T-helper 2 cell treated with Interferon-gamma antibody and Interleukin-4, amounts not matched to agents 100 ng/mL and 5 ng/mL, for 36 hours (primary cell): ENCODE data around the gene KRTDAP. TPM values are rescaled to one million over a fixed set of nuclear protein-coding genes. Genes with fewer than 3 reads are reported as not detected.

ENCODE experiments used
- intact Hi-C: fragments of 100-400 bp; cut with micrococcal nuclease; formaldehyde crosslinking; loops from one replicate; pipeline ENCODE4 v1.15.1; 2023
- total RNA-seq: library from RNA; stranded (reverse); gene quantifications from 2 replicates; pipeline ENCODE4 v1.2.3, GENCODE V29; 2022

Gene KRTDAP
- total RNA-seq, 1 donor from 2014 or later: not detected

DNA sequence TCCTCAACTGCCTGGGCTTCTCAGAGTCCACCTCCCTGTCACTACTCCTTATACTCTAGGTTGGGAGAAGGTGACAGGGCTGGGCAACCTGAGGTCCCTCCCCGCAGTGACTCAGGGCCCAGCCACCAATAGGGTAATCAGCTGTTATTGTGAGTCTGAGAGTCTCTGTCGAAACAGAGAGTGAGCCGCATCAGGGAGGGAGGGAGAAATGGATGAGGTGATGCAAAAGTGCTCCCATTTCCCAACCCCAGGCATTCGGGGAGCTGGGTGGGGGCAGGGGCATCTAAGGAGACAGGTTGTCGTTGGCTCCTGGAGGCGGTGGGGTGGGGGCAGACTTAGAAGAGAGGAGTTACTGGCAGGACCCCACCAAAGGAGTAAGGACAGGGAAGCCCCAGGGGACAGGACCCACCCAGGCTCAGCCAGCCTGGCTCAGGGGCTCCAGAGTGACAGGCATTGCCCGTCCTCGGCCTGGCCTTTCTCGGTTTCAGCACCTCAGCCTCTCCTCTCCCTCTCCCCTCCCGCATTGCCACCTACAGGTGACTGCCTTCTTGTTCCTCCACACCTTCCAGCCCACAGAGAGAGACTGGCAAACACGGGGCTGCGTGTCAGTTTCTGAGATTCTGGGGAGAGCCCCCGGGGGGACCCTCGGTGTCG is 23.5 kb upstream of the KRTDAP start, which contains the start of gene DMKN:
Gene DMKN (minus strand): TSS at position 22 of the 654 bp plus-strand sequence. CDS start 174 bp downstream, outside the sequence.
- intact Hi-C loops: no loop called here

DNA sequence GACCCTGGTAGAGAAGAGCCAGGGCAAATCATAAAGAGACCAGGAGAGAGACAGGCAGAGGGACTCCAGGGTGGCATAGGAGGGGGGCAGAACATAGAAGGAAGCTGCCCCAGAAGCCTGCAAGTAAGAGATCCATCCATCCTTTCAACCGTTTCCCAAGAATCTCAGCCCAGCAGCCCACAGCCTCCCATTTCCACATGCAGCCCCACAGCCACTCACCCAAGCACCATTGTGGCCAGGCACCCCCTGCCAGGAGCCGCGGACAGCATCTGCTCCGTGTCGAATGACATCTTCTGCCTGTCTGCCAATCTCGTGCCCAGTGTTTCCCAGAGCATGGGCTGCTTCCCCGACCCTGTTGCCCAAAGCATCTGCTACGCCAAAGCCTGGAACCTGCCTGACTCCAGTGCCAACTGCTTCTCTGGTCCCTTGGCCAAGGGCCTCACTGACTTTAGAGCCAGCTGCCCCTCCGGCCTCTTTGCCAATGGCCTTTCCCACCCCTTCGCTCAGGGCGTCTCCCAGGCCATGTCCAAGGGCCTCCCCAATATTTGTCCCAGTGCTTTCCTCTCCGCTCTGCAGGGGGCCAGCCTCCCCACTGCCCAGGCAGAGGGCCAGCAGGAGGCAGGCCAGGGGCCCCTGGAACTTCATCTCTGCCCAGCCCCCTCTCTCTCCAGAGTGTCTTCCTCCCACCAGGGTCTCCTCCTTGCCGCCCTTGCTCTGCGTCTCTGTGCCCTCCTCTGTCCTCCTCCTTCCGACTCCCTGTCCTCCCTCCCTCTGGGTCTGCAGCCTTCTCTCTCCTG is 22.8 kb upstream of the KRTDAP start:
- intact Hi-C loops: no loop called here

DNA sequence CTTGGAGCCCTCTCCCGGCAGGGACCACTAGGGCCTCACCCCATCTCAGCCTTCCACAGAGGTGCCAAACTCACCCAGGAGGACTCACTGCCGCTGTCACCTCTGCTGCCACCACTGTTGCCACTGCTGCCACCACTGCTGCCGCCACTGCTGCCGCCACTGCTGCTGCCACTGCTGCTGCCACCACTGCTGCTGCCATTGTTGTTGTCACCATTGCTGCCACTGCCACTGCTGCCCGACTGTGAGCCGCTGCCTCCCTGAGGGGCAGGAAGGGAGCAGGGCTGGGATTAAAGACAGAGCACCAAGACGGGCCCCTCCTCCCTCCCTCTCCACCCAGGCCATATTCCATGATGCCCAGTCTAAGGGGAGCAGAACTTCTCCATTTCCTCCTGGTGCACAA is 21.1 kb upstream of the KRTDAP start:
- intact Hi-C loops: no loop called here

DNA sequence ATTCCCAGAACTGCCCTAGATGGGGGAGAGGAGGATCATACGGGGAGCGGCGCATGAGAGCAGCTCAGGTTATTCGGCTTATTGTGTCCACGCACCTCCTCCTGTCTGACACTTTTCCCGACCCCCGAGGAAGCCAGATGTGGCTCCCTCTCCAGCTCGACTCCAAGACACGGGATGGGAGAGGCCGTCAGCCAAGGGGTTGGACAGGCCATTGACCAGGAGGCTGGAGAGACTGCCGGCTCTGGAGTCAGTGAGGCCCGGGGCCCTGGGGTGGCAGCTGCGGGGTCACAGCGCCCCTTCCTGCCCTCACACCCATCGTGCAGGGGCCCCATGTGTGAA is 20.3 kb upstream of the KRTDAP start:
- intact Hi-C loops: loop anchor here (1.0 kb wide), 1 partner anchor 82 kb away; no protein-coding TSS in a partner anchor

DNA sequence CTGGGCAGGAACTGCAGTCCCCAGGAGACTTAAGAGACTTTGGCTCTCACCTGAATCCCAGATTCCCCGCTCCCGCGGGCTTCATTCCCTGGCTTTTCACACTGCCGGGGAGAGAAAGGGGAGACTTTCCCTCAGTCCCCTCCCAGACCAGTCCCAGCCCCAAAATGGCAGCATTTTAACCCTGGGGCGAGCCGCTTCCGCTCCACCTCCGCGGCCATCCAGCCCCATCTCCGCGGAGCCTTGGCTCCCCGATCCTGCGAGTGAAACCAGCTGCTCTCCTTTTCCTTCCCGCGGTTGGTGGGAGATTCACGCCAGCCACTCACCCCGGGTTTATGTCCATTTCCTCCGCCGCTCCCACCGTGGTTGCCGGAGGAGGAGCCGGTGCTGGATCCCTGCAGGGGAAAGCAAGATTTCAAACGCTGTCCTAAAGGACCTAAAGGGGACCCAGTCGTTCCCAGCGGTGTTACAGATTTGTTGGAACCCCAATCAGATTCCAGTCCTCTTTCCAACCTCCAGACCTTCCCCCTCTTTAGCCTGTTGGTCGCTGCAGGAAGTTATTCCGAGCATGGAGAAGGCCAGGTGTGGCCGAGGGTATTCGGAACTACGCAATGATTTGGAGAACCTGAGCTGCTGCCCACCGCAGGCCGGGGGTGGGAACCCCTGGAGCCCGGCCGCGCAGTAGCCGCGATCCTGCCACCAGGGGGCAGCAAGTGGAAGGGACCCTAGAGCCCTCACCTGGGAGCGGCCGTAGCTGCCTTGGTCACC is 19.8 kb upstream of the KRTDAP start:
- intact Hi-C loops: loop anchor here (1.0 kb wide), 1 partner anchor 82 kb away; no protein-coding TSS in a partner anchor

DNA sequence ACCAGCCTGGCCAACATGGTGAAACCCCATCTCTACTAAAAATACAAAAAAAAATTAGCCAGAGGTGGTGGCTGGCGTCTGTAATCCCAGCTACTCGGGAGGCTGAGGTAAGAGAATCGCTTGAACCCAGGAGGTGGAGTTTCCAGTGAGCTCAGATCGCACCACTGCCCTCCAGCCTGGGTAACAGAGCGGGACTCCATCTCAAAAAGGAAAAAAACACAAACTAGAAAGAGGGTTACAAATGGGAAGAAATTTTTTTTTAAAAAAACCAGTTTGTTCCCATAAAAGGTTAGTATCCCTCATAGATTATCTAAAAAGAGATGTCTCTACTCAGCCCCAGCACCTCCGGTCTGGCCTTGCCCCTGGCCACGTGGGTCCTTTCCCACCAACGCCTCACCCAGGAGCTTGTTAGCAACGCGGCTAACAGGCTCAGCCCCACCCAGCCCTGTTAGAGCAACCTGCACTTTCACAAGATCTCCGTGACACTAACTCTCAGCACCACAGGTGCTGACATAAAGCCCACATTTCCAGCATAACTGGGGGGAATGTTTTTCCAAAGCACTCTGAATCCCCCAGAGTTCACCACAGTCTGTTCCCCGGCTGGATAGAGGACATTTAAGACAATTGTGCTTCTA is 18.9 kb upstream of the KRTDAP start:
- intact Hi-C loops: no loop called here

DNA sequence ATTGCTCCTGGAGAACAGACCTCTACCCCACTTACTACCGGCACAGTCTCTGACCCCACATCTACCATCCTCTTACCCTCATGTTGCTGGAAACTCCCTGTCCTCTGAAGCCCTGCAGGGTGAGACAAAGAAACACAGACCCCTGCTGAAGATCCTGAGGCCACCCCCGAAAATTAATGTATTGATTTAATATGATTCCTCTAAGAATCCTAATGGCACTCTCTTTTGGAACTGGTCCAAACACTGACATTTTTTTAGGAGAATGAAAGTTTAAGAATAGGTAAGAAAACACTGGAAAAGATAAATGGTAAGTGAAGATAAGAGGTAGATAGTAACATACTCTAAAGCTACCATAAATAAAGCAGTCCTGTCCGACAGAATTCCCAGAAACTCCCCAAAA is 17.9 kb upstream of the KRTDAP start:
- intact Hi-C loops: no loop called here

DNA sequence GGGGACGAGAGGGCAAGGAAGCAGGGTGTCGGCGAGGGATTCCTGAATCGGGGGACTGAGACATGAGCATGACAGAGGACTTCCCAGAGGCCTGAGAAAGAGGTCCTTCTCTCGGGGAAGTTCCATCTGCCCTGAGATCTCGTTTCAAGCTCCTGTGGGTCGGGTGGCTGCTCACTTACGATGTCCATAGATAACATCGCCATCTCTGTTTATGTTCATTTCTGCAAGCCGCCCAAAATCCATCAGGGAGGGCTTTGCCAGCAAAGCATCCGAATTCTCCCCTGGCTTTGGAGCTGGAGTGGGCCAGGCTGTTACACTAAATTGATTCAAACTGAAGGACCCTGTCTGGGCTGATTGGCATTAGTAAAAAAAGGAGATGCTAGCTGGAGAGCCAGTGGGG is 17.3 kb upstream of the KRTDAP start:
- intact Hi-C loops: no loop called here

DNA sequence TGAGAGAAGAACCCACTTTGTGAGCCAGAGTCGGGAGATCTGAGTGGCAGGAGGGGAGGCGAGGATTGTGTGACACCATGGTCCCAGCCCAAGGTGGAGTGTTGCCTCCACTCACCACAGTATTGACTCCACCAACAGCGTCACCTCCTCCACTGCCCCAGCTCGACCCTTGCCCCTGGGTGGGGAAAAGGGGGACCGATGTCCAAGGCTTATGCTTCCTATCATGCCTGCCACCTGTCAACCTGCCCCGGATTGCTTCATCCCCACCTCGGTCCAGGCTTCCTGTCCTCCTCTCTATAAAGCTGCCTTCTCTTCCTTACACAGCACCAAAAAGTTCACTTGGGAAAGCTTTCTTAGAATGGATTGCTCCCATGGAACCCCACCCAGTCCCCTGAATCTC is 15.7 kb upstream of the KRTDAP start:
- intact Hi-C loops: no loop called here

DNA sequence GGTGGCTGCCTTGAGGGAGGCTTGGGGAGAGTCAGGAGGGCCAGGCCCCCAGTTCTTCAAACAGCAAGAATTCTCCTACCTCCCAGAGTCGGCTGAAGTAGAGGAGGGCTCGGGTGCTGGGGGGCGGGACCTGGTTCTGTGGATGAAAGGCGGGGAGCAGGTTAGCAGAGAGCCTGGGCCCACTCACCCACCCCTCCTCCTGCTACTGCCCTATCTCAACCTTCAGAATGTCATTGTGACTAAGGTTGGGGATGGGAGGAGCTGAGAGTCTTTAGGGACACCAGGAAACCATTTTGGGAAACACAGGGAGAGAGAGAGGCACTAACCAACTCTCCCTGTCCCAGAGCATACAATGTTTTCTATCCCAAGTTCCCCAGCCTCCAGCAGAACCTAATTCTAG is 12.5 kb upstream of the KRTDAP start:
- intact Hi-C loops: no loop called here

DNA sequence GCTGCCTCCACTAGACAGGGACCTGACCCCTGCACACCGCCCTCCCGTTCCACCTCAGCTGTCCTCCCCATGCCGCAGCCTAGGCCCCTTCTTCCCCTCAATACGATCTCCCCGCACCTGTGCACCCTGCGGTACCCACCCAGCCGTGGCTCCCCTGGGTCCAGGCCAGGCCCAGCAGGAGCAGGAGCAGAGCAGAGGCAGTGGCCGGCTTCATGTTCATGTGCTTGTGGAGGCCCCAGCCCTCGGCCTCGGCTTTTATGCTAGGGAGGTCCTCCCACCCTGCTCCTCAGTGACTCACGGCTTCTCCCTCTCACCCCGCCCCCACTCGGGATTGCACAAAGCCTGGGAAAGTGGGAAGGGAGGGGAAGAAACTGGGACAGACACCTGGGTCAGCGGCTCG is 11.4 kb upstream of the KRTDAP start:
- intact Hi-C loops: no loop called here

DNA sequence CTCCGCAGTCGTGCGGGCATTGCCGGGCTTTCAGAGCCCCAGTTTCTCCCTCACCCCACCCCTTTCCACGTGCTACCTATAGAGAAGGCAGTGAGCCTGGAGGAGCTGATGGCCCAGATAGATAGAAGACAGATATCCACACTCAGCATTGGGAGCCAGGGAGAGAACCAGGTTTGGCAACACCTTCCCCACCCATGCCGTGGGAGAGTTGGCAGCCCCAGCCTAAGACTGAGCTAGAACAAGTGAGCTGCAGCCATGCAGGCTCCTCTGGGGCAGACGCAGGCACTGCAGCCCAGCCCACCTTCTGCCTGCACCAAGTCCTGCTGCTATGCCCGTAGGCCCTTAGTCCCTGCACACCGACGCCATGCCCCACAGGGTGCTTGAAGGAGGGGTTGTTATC is 10.3 kb upstream of the KRTDAP start:
- intact Hi-C loops: no loop called here

DNA sequence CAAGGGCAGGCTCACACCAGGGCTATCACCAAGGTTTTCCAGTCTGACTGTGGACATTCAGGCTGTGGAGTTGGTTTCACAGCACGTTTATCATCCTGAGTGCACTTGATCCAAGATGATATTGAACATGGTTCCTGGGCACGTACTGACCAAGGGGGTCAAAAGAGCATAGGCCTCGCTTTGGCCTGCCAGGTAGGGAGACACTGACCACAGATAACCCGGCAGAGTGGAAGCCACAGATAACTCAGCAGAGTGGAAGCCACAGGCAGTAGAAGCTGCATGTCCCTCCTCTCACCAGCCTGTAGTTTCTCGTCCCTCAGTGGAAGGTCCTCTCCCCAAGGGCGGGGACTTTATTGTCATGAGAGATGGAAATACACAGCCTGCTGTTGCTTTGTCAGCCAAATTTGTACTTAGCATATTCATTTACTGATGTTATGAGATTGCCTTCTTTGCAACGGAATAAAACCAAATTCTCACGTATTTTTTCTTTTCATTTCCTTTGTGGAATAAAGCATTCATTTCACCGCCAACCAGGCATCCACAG is 8.8 kb upstream of the KRTDAP start:
- intact Hi-C loops: no loop called here

DNA sequence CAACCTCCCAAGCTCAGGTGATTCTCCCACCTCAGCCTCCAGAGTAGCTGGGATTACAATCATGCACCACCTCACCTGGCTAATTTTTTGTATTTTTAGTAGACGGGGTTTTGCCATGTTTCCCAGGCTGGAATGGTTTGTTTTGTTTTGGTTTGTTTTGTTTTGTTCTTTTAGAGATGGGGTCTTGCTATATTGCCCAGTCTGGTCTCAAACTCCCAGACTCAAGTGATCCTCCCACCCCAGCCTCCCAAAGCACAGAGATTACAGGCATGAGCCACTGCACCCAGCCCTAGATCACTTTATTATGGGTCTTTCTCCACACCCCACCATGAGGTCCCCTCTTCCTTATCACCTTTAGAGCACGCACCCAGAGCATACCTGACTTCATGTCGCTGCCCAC is 8.0 kb upstream of the KRTDAP start:
- intact Hi-C loops: no loop called here

DNA sequence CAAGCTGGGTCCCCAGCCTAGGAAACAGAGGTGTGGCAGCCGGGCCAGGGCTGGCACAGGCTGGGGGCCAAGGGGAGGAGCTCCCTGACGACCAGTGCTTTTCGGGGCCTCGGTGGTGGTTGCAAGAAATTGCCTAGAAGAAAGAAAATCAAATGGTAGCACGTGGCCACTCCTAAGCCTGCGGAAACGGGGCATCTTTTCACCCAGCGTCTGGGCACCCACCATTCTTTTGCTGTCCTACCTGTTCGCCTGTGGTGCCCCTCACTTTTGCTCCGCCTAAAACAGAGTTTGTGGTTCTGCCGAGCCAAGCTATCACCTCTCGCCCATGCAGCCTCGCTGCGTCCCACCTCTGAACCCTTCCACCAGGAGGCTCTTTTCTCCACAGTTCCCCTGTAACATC is 7.1 kb upstream of the KRTDAP start:
- intact Hi-C loops: no loop called here

DNA sequence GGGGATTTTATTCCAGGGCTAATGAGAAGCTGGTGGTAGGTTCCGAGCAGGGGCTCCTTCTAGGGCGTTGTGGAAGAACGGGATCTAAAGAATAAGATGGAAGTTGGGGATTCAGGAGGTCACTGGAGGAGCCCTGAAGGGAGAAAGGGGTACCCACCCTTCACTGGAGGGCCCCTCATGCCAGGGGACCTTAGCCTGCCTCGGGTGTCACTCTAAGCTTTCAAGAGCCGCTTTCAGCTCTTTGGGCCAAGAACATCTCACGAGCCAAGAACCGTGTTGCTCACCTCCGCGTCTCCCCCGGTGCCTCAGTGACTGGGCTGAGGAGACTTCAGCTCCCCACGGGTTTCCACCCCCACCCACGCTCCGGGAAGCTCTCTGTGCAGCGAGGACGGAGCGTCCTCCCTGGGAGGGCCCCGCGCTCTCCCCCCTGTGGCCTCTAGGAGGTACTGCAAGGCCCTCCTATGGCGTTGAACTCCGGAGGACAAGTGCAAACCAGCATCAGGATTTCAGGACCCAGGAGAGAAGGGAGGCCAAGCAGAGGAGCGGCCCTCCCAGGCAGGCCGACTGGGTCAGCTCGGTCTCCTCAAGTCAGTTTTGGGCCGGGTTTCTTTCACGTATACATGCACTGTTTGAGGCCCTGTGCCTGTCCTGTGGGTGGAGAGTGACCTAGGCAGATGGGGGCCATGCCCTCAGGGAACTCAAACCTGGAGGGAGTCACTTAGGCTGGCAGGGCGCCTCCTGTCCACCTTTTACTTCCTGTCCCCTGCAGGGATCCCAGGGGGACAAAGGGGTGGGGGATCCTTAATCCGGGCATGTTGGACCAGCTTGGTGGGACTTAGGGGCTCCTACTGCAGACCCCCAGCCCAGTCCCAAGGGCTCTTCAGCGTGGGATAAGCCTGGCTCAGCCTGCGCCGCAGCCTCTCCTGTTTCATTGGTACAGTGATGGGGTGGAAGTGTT is 5.1 kb upstream of the KRTDAP start:
- intact Hi-C loops: loop anchor here (1.0 kb wide), 1 partner anchor 143 kb away; no protein-coding TSS in a partner anchor

DNA sequence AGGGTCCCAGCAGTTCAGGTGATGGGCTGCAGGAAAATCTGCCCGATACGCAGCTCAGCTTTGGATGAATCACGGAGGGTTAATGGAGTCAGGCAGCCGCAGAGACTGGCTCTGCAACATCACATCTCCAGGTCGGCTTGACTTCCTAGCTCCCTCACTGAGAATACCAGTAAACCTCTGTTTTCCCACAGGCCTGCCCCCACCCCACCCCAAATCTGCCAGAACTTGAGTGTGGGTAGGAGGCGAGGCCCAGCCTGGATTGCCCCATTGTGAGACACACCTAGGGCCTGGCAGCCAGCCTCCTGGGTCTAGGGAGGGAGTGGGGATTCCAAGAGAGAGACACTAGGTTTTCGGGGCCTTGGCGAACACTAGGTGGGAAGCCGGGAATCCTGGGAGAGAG is 3.7 kb upstream of the KRTDAP start:
- intact Hi-C loops: no loop called here

DNA sequence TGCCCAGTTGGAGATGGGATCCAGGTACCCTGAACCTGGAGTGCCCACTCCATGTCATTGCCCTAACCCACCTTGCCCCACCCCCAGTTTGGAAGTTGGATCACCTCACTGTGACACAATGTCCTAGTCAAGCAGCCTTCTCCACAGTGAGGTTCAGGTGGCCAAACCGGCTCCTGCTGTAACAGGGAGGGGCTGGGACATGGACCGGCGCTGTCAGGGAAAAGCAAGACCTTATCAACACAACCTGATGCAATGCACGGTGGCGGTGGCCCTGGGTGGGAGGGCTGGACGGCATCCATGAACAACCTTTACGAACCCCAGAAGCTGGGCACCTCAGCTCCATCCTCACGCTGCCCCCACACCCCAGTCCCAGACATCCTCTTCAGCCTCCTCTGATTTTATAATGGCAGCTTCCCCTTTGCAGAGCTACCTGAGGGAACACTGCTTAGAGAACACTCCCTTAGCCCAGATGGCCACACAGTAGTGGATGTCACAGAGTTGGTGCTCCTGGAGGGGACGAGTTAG is 1.6 kb upstream of the KRTDAP start:
- intact Hi-C loops: no loop called here

DNA sequence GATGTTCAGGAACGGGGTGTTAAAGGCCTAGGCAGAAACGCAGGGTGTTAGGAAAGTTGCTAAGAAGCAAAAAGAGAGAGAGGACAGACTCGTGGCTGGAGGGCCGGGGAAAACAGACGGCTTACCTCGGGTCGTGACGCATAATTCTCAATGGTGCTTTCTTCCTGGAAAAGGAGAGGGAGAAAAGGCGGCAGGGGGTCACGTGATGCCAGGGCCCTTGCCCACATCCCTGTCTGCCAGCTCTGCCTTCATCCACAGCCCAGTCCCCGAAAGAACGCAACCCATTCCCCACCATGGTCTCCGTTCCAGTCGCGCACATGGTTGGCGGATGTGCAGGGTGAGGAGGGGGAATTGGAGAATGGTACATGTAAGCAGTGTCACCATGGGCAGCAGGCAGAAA is 1.6 kb downstream of the KRTDAP start:
- intact Hi-C loops: no loop called here

DNA sequence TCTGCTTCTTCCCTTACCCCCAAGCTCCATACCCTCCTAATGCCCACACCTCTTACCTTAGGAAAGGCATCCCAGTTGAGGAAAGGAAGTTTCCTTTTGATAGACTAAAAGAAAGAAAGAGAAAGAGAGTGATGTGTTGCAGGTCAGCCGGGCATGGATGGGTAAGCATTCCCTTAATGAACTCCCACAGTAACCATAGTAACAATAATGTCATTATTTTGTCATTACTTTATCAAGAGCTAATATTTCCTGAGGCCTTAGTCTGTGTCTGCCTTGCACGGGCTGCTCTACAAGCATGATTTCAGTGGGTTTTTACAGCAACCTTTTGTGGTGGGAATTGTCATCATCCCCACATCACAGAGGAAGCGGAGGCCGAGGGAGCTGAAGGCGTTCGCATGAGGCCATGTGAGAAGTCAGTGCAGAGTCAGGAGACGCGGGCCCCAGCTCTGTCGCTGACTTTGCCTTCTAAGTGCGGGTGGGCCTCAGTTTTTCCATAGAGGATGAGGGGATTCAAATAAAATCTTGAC is 2.5 kb downstream of the KRTDAP start:
- intact Hi-C loops: no loop called here
